NCI-H2107 treated with DMSO at 0.1 percent for 48 hours (cell line): ENCODE measurements around the gene NOPCHAP1.
"Not testable (repeated sequence)": the region's sequence is repeated elsewhere in the genome, so short reads cannot be mapped to it uniquely, and the experiment has no call there.

ENCODE experiments used
- DNase-seq: peaks from one replicate; lab custom pipeline; 2025; ENCODE audit not compliant: unreplicated experiment; lab: John Stamatoyannopoulos, UW

NOPCHAP1 gene

GRCh38 chr12:104964167-104964855, 21.8 kb upstream of the NOPCHAP1 start:
- peak; percentile 53 for DNase-seq

- DNase-seq = no peak
These were observed 21.3 kb upstream of the NOPCHAP1 start for GRCh38 chr12:104964856-104965205.

GRCh38 chr12:104966677-104967076, 19.4 kb upstream of the NOPCHAP1 start:
- no peak for DNase-seq

- DNase-seq = no peak
These were observed 16.8 kb upstream of the NOPCHAP1 start for GRCh38 chr12:104969343-104969742.

GRCh38 chr12:104971306-104971705, 14.8 kb upstream of the NOPCHAP1 start:
- DNase-seq = no peak

- no peak for DNase-seq
These were observed 12.9 kb upstream of the NOPCHAP1 start for GRCh38 chr12:104973250-104973649.

GRCh38 chr12:104974626-104975290, 11.4 kb upstream of the NOPCHAP1 start:
- no peak for DNase-seq

GRCh38 chr12:104975587-104976343, 10.4 kb upstream of the NOPCHAP1 start:
- no peak for DNase-seq

GRCh38 chr12:104976703-104977102, 9.4 kb upstream of the NOPCHAP1 start:
- DNase-seq = no peak

- not testable (repeated sequence) for DNase-seq
These were observed 8.4 kb upstream of the NOPCHAP1 start for GRCh38 chr12:104977688-104978087.

GRCh38 chr12:104985206-104985605, 910 bp upstream of the NOPCHAP1 start:
- no peak for DNase-seq

- DNase-seq = no peak
These were observed 4.8 kb downstream of the NOPCHAP1 start for GRCh38 chr12:104990950-104991349.

GRCh38 chr12:104991565-104992128, 5.5 kb downstream of the NOPCHAP1 start:
- DNase-seq = no peak

GRCh38 chr12:104994336-104994735, 8.2 kb downstream of the NOPCHAP1 start:
- DNase-seq = no peak

- no peak for DNase-seq
These were observed 11.4 kb downstream of the NOPCHAP1 start for GRCh38 chr12:104997541-104997940.

GRCh38 chr12:104998423-104999346, 12.6 kb downstream of the NOPCHAP1 start:
- peak; percentile 91 for DNase-seq

GRCh38 chr12:104999347-104999685, 13.2 kb downstream of the NOPCHAP1 start:
- no peak for DNase-seq

GRCh38 chr12:105001476-105001875, 15.4 kb downstream of the NOPCHAP1 start:
- DNase-seq = no peak

- peak; percentile 37 for DNase-seq
These were observed 27.8 kb downstream of the NOPCHAP1 start for GRCh38 chr12:105013892-105014291.

GRCh38 chr12:105014603-105015002, 28.5 kb downstream of the NOPCHAP1 start:
- DNase-seq = no peak

- no peak for DNase-seq
These were observed 29.4 kb downstream of the NOPCHAP1 start for GRCh38 chr12:105015543-105015942.
